ENCODE measurements around the gene VAT1L.

VAT1L gene

GRCh38 chr16:78022347-78023060 is 234.1 kb downstream of the VAT1L start, which contains the start of gene CLEC3A:
CLEC3A (plus strand) TSS chr16:78022548; CDS start chr16:78022627, 79 bp downstream.
- Histone ChIP-seq H3K4me1 (ENCODE audit: control insufficient read depth, low read depth, low read length) (peaks cover 9% of the 10 kb centered on the region), H3K27ac (ENCODE audit: low read length) (no peak within 1 kb of the TSS), H3K36me3 (ENCODE audit: control insufficient read depth, low read depth, low read length) (no peaks in the 10 kb centered on the region), H3K9ac (ENCODE audit: low read length) (no peak within 1 kb of the TSS), H3K27me3 (ENCODE audit: control insufficient read depth, insufficient read depth, low read length) (no peaks in the 10 kb centered on the region), H3K9me3 (ENCODE audit: control insufficient read depth, low read depth, low read length) (no peaks in the 10 kb centered on the region), H3K4me3 (ENCODE audit: low read length) (no peak within 1 kb of the TSS)

- no peaks in the 10 kb centered on the region for H3K27me3 ChIP-seq (ENCODE audit: control insufficient read depth, insufficient read depth, low read length)
These were observed 235.8 kb downstream of the VAT1L start for GRCh38 chr16:78024159-78024558.

GRCh38 chr16:78025631-78026030 is 237.3 kb downstream of the VAT1L start:
- no peaks in the 10 kb centered on the region for H3K9me3 ChIP-seq (ENCODE audit: control insufficient read depth, low read depth, low read length)
- no peaks in the 10 kb centered on the region for H3K27me3 ChIP-seq (ENCODE audit: control insufficient read depth, insufficient read depth, low read length)
- H3K4me1 ChIP-seq (ENCODE audit: control insufficient read depth, low read depth, low read length), result peaks cover 9% of the 10 kb centered on the region
- H3K4me3 ChIP-seq (ENCODE audit: low read length), result no peak overlapping the region
- no peaks in the 10 kb centered on the region for H3K36me3 ChIP-seq (ENCODE audit: control insufficient read depth, low read depth, low read length)
- no peak overlapping the region for H3K9ac ChIP-seq (ENCODE audit: low read length)
- H3K27ac ChIP-seq (ENCODE audit: low read length), result no peak overlapping the region

More at GRCh38 chr16:78024159-78024558, 235.8 kb downstream of the VAT1L start:
- Histone ChIP-seq H3K9ac (ENCODE audit: low read length) (no peak overlapping the region), H3K9me3 (ENCODE audit: control insufficient read depth, low read depth, low read length) (no peaks in the 10 kb centered on the region), H3K4me1 (ENCODE audit: control insufficient read depth, low read depth, low read length) (peaks cover 9% of the 10 kb centered on the region), H3K27ac (ENCODE audit: low read length) (no peak overlapping the region), H3K36me3 (ENCODE audit: control insufficient read depth, low read depth, low read length) (no peaks in the 10 kb centered on the region), H3K4me3 (ENCODE audit: low read length) (no peak overlapping the region)

- no peaks in the 10 kb centered on the region for H3K4me1 ChIP-seq (ENCODE audit: control insufficient read depth, low read depth, low read length)
- no peaks in the 10 kb centered on the region for H3K27me3 ChIP-seq (ENCODE audit: control insufficient read depth, insufficient read depth, low read length)
- H3K9ac ChIP-seq (ENCODE audit: low read length), result no peak overlapping the region
- no peaks in the 10 kb centered on the region for H3K36me3 ChIP-seq (ENCODE audit: control insufficient read depth, low read depth, low read length)
- no peak overlapping the region for H3K27ac ChIP-seq (ENCODE audit: low read length)
- H3K9me3 ChIP-seq (ENCODE audit: control insufficient read depth, low read depth, low read length), result no peaks in the 10 kb centered on the region
- no peak overlapping the region for H3K4me3 ChIP-seq (ENCODE audit: low read length)
These were observed 239.7 kb downstream of the VAT1L start for GRCh38 chr16:78028018-78028417.

Measured in iPS-18a (cell line).